ENCODE data around the gene DDX51. TPM values are rescaled to one million over a fixed set of nuclear protein-coding genes. Genes with fewer than 3 reads are reported as not detected.
A peak's percentile ranks its signal among the peaks of the same experiment; 100 is the strongest.

DDX51 gene
- total RNA-seq, 2 donors from 2014 or later = 20.7 to 44.5 TPM

GRCh38 chr12:132165584-132165983, 21.5 kb upstream of the DDX51 start:
- no peaks in the 10 kb centered on the region for H3K36me3 Mint-ChIP-seq (ENCODE audit: low read depth)
- no peak overlapping the region for H3K27ac Mint-ChIP-seq
- H3K9me3 Mint-ChIP-seq = no peaks in the 10 kb centered on the region

GRCh38 chr12:132164426-132164825, 20.3 kb upstream of the DDX51 start:
- no peaks in the 10 kb centered on the region for H3K36me3 Mint-ChIP-seq (ENCODE audit: low read depth)
- H3K27ac Mint-ChIP-seq = no peak overlapping the region
- no peaks in the 10 kb centered on the region for H3K27me3 Mint-ChIP-seq
- no peak for ATAC-seq (replicated peaks)
- no peaks in the 10 kb centered on the region for H3K9me3 Mint-ChIP-seq
- no peak overlapping the region for H3K4me3 Mint-ChIP-seq
- peaks cover 15% of the 10 kb centered on the region for H3K4me1 Mint-ChIP-seq

More at GRCh38 chr12:132165584-132165983, 21.5 kb upstream of the DDX51 start:
- Mint-ChIP-seq H3K4me3 (no peak overlapping the region), H3K27me3 (no peaks in the 10 kb centered on the region), H3K4me1 (peaks cover 15% of the 10 kb centered on the region)
- no peak for ATAC-seq (replicated peaks)

- no peaks in the 10 kb centered on the region for H3K9me3 Mint-ChIP-seq
- no peaks in the 10 kb centered on the region for H3K36me3 Mint-ChIP-seq (ENCODE audit: low read depth)
- H3K27me3 Mint-ChIP-seq = no peaks in the 10 kb centered on the region
- no peak for ATAC-seq (replicated peaks)
- H3K4me1 Mint-ChIP-seq = peaks cover 15% of the 10 kb centered on the region
- no peak overlapping the region for H3K4me3 Mint-ChIP-seq
- no peak overlapping the region for H3K27ac Mint-ChIP-seq
Measured at GRCh38 chr12:132163911-132164288, 19.8 kb upstream of the DDX51 start.

GRCh38 chr12:132163041-132163910, 19.2 kb upstream of the DDX51 start:
- no peaks in the 10 kb centered on the region for H3K27me3 Mint-ChIP-seq
- peaks cover 15% of the 10 kb centered on the region for H3K4me1 Mint-ChIP-seq
- H3K36me3 Mint-ChIP-seq (ENCODE audit: low read depth) = no peaks in the 10 kb centered on the region
- no peak overlapping the region for H3K27ac Mint-ChIP-seq
- H3K4me3 Mint-ChIP-seq = peak overlapping the region; percentile 33
- no peaks in the 10 kb centered on the region for H3K9me3 Mint-ChIP-seq
- ATAC-seq (replicated peaks) = peak; percentile 13

DNA sequence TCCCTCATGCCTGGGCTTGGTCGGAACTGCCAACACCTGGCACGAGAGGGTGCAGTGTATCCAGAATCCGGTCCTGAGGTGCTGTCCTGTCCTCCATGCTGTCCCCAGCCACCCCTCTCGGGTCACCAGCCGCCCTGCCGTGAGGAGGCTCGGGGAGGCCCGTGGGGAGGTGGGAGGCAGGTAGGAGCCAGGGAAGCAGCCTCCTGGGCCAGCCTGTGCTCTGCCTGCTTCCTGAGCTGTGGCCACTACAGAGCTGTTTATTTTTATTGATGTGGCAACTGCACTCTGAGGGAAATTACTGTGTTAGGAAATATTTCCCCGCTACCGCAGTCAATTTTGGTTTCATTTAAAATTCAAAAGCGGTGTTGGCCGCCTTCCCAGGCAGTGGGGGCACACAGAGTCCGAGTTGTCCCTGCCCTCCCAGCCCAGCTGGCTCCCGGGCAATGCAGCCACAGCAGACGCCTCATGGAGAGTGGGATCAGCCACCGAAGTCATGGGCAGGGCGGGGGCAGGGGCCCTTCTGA, 18.5 kb upstream of the DDX51 start:
- ATAC-seq (replicated peaks) = peak; percentile 47
- Mint-ChIP-seq H3K36me3 (ENCODE audit: low read depth) (no peaks in the 10 kb centered on the region), H3K27ac (no peak overlapping the region), H3K4me3 (no peak overlapping the region), H3K27me3 (no peaks in the 10 kb centered on the region), H3K4me1 (peaks cover 15% of the 10 kb centered on the region), H3K9me3 (no peaks in the 10 kb centered on the region)

- no peak for ATAC-seq (replicated peaks)
- Mint-ChIP-seq H3K9me3 (no peaks in the 10 kb centered on the region), H3K27me3 (no peaks in the 10 kb centered on the region), H3K4me3 (no peak overlapping the region), H3K27ac (no peak overlapping the region), H3K36me3 (ENCODE audit: low read depth) (no peaks in the 10 kb centered on the region), H3K4me1 (peaks cover 12% of the 10 kb centered on the region)
Measured at GRCh38 chr12:132161796-132162507, 17.8 kb upstream of the DDX51 start.

DNA sequence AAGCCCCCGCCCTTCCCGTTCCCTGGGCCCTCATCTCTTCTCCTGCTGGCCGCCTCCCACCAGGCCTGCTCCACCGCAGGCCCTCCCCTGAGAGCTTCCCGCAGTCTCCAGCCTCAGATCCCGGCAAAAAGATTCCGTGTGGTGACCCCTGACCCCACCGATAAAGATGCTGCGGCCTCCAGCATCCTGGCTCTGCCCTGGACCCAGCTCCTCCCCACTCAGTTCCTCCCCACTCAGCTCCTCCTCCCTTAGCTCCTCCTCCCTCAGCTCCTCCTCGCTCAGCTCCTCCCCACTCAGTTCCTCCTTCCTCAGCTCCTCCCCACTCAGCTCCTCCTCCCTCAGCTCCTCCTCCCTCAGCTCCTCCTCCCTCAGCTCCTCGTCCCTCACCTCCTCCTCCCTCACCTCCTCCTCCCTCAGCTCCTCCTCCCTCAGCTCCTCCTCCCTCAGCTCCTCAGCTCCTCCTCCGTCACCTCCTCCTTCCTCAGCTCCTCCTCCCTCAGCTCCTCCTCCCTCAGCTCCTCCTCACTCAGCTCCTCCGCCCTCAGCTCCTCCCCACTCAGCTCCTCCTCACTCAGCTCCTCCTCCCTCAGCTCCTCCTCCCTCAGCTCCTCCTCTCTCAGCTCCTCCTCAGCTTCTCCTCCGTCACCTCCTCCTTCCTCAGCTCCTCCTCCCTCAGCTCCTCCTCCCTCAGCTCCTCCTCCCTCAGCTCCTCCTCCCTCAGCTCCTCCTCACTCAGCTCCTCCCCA, 17.1 kb upstream of the DDX51 start:
- Mint-ChIP-seq H3K4me3 (no peak overlapping the region), H3K4me1 (peaks cover 8% of the 10 kb centered on the region), H3K36me3 (ENCODE audit: low read depth) (no peaks in the 10 kb centered on the region), H3K9me3 (no peaks in the 10 kb centered on the region), H3K27me3 (no peaks in the 10 kb centered on the region), H3K27ac (no peak overlapping the region)
- ATAC-seq (replicated peaks) = peak; percentile 30

GRCh38 chr12:132160601-132161035, 16.5 kb upstream of the DDX51 start:
- Mint-ChIP-seq H3K4me1 (peaks cover 8% of the 10 kb centered on the region), H3K36me3 (ENCODE audit: low read depth) (no peaks in the 10 kb centered on the region), H3K27me3 (no peaks in the 10 kb centered on the region), H3K27ac (no peak overlapping the region), H3K9me3 (no peaks in the 10 kb centered on the region), H3K4me3 (no peak overlapping the region)
- no peak for ATAC-seq (replicated peaks)

- peaks cover 8% of the 10 kb centered on the region for H3K4me1 Mint-ChIP-seq
Measured at GRCh38 chr12:132160016-132160415, 15.9 kb upstream of the DDX51 start.

DNA sequence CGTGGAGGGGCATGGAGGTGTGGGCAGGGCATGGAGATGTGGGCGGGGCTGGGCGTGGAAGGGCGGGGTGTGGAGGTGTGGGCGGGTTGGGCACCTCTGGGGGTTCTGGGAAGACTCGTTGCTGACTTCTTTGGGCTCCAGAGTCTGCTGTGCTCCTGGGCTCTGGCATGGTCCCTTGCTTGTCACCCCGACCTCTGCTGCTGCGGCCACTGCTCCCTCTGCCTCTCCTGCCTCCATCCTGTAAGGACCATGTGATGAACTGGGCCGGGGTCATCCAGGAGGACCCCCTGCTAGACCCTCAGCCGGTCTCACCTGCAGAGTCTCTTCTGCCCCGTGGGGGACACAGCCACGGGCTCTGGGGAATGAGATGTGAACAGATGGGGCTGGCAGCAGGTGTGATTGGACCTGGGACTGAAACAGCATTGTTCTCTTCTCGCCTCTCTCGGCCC, 15.5 kb upstream of the DDX51 start:
- Mint-ChIP-seq H3K9me3 (no peaks in the 10 kb centered on the region), H3K4me3 (no peak overlapping the region), H3K4me1 (peaks cover 7% of the 10 kb centered on the region), H3K27ac (no peak overlapping the region), H3K36me3 (ENCODE audit: low read depth) (no peaks in the 10 kb centered on the region), H3K27me3 (no peaks in the 10 kb centered on the region)
- no peak for ATAC-seq (replicated peaks)

More at GRCh38 chr12:132160016-132160415, 15.9 kb upstream of the DDX51 start:
- Mint-ChIP-seq H3K27ac (no peak overlapping the region), H3K36me3 (ENCODE audit: low read depth) (no peaks in the 10 kb centered on the region), H3K4me3 (no peak overlapping the region), H3K27me3 (no peaks in the 10 kb centered on the region), H3K9me3 (no peaks in the 10 kb centered on the region)
- ATAC-seq (replicated peaks) = no peak

- no peaks in the 10 kb centered on the region for H3K27me3 Mint-ChIP-seq
- H3K9me3 Mint-ChIP-seq = no peaks in the 10 kb centered on the region
- no peaks in the 10 kb centered on the region for H3K36me3 Mint-ChIP-seq (ENCODE audit: low read depth)
- H3K4me3 Mint-ChIP-seq = no peak overlapping the region
- peaks cover under 1% of the 10 kb centered on the region for H3K4me1 Mint-ChIP-seq
- H3K27ac Mint-ChIP-seq = no peak overlapping the region
- no peak for ATAC-seq (replicated peaks)
Measured at GRCh38 chr12:132158677-132159554, 14.8 kb upstream of the DDX51 start.

DNA sequence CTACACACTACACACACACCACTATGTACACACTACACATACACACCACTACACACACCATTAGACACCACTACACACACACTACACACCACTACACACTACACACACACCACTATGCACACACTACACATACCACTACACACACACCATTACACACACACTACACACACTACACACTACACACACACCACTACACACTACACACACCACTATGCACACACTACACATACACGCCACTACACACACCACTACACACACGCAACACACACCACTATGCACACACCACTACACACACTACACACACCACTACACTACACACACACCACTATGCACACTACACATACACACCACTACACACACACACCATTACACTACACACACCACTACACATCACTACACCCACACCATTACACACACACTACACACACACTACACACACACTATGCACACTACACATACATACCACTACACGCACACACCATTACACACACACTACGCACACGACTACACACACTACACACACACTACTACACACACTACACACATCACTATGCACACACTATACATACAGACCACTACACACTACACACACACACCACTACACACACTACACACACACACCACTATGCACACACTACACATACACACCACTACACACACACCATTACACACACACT, 13.8 kb upstream of the DDX51 start:
- no peaks in the 10 kb centered on the region for H3K36me3 Mint-ChIP-seq (ENCODE audit: low read depth)
- no peak overlapping the region for H3K4me3 Mint-ChIP-seq
- H3K4me1 Mint-ChIP-seq = no peaks in the 10 kb centered on the region
- no peak for ATAC-seq (replicated peaks)
- H3K9me3 Mint-ChIP-seq = no peaks in the 10 kb centered on the region
- no peak overlapping the region for H3K27ac Mint-ChIP-seq
- no peaks in the 10 kb centered on the region for H3K27me3 Mint-ChIP-seq
